ENCODE results near the gene TENT4A. TPM values are rescaled to one million over a fixed set of nuclear protein-coding genes. Genes with fewer than 3 reads are reported as not detected.
A peak's percentile ranks its signal among the peaks of the same experiment; 100 is the strongest.

Gene TENT4A
- total and polyA plus RNA-seq, 10 of the 15 experiments (the other 5 are each of a cell fraction or from before 2014, with no cell fraction given) = 1.4 to 30.6 (median 12.5) TPM

DNA sequence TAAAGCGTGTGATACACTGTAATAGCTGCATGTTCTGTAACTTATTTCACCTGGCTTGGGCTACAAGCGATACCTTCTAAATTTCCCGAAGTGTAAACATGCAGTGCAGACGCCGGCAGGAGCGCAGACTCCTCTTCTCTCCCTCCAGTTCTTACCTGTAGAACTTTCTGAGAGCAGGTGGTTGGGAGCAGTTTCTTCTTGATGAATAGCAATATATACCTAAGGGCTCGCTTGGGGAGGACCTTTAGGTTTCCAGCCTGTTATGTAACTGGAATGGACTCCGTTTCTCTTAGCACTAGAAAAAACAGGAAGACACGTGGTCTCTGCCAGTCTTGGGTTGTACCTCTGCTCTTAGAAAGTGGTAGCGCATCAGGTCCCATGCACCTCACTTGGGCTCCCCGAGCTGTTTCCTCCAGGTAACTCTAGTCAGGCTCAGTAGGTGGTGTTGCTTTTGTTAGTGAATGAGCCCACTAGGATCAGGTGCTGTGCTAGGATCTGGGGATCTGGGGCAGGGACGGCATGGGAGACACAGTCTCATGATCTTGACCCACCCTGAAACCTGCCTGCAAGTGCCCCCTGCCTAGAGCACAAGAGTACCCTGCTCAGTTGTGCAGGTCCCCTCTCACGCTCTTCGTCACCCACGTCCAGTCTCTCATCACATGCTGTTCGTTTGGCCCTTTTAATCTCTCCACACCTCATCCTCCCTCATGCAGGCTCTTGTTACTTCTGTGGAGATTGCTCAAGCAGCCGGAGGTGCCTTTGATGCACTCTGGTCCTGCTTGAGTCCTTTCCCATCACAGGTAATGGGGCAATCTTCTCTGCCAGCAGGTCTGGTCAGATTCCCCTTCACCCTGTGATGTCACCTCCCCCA is 2.8 kb downstream of the TENT4A start:
- ChIA-PET SMC1A (ENCODE audit: uncharacterized antibody, unreplicated experiment) (interaction anchor here (2.0 to 4.0 kb wide), 3 partner anchors 13 to 21 kb away, joined by 6 to 41 read pairs (median 7); no protein-coding TSS in a partner anchor), CTCF (interaction anchor here (1.2 to 3.2 kb wide), 2 partner anchors 20 to 29 kb away, joined by 3 to 16 read pairs; no protein-coding TSS in a partner anchor), RAD21 (ENCODE audit: unreplicated experiment) (interaction anchor here (1.4 to 3.8 kb wide), 2 partner anchors 14 to 19 kb away, joined by 4 to 32 read pairs; no protein-coding TSS in a partner anchor), POLR2A (interaction anchor here (1.1 to 4.2 kb wide), 3 partner anchors 12 to 81 kb away, joined by 4 to 35 read pairs (median 12); no protein-coding TSS in a partner anchor)
- Histone ChIP-seq H3K36me3 (ENCODE audit: control insufficient read depth in 2 of 2, insufficient read depth in 2 of 2, low read length in 1 of 2) (peaks cover 1 to 18% of the 10 kb centered on the region in 2 experiments; a peak in 2 of 4 replicates), H3K4me2 (ENCODE audit: control insufficient read depth, insufficient read depth) (peak overlapping the region; percentile 94), H3K27ac (ENCODE audit: control insufficient read depth, insufficient read depth) (peak overlapping the region; percentile 1), H2AFZ (ENCODE audit: control insufficient read depth, low read depth, low read length) (no peak overlapping the region), H3K9ac (ENCODE audit: control insufficient read depth, insufficient read depth, low read length) (peak overlapping the region; percentile 43), H4K20me1 (ENCODE audit: control insufficient read depth, insufficient read depth) (peaks cover 20% of the 10 kb centered on the region), H3K4me3 (peak overlapping the region; percentile 79), H3K27me3 (replicated peaks in 1 of 2; ENCODE audit: control insufficient read depth in 2 of 2, insufficient read depth in 2 of 2, low read length in 1 of 2) (no peaks in the 10 kb centered on the region), H3K79me2 (ENCODE audit: control insufficient read depth, insufficient read depth, low read length) (peaks cover 70% of the 10 kb centered on the region), H3K4me1 (ENCODE audit: control insufficient read depth, insufficient read depth, low read length) (peaks cover 27% of the 10 kb centered on the region), H3K9me3 (replicated peaks; ENCODE audit: control insufficient read depth, insufficient read depth, low read length) (no peaks in the 10 kb centered on the region)
- 18% methylated on average over 17 of the region's 17 CpGs for WGBS (ENCODE audit: insufficient coverage, insufficient replicate concordance, low lambda C conversion rate, missing lambda C conversion rate)
- FAIRE-seq (peak; percentile 44), DNase-seq (ENCODE audit: low read depth, low spot score) (no peak), ATAC-seq (peak; percentile 10)
- intact Hi-C loops (cut with micrococcal nuclease; ENCODE audit: unreplicated experiment) = loop anchor here (2.0 to 10.0 kb wide), 2 partner anchors 29 to 961 kb away; no protein-coding TSS in a partner anchor
- BruUV-seq (replicated peaks) = TSS peak; percentile 65
- in situ Hi-C loops (cut with MboI) = no loop called here
- TF ChIP-seq MXI1 (IDR thresholded peaks at IDR 0.05; ENCODE audit: low read depth, low read length) (peak; percentile 81), JUNB (IDR thresholded peaks at IDR 0.05) (no peak), GABPA (IDR thresholded peaks at IDR 0.05; ENCODE audit: low read depth) (no peak), CHD4 (IDR thresholded peaks at IDR 0.05) (no peak), SMC3 (IDR thresholded peaks at IDR 0.05; ENCODE audit: borderline replicate concordance, low read length) (no peak), ZNF24 (IDR thresholded peaks at IDR 0.05) (no peak), RELA (IDR thresholded peaks at IDR 0.05; ENCODE audit: borderline replicate concordance, partially characterized antibody) (no peak), MTA2 (IDR thresholded peaks at IDR 0.05; ENCODE audit: low read depth) (no peak), MYB (IDR thresholded peaks at IDR 0.05; ENCODE audit: borderline replicate concordance, low read depth, low read length) (no peak), POLR2A (IDR thresholded peaks at IDR 0.05; ENCODE audit: low read depth, low read length) (no peak), TAF1 (IDR thresholded peaks at IDR 0.05; ENCODE audit: borderline replicate concordance, low read depth, low read length) (no peak), FOXK2 (IDR thresholded peaks at IDR 0.05) (no peak), SIN3A (IDR thresholded peaks at IDR 0.05; ENCODE audit: low read depth, low read length) (peak; percentile 57; the same call in 1 of the 2 replicates), ZBTB4 (CRISPR knock-in tag; IDR thresholded peaks at IDR 0.05) (no peak)
- TF ChIP-seq, protein P1, sequence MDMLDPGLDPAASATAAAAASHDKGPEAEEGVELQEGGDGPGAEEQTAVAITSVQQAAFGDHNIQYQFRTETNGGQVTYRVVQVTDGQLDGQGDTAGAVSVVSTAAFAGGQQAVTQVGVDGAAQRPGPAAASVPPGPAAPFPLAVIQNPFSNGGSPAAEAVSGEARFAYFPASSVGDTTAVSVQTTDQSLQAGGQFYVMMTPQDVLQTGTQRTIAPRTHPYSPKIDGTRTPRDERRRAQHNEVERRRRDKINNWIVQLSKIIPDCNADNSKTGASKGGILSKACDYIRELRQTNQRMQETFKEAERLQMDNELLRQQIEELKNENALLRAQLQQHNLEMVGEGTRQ (IDR thresholded peaks at IDR 0.05; ENCODE audit: borderline replicate concordance, low read depth, low read length) = peak; percentile 22
- TF ChIP-seq, protein P2, sequence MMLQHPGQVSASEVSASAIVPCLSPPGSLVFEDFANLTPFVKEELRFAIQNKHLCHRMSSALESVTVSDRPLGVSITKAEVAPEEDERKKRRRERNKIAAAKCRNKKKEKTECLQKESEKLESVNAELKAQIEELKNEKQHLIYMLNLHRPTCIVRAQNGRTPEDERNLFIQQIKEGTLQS (IDR thresholded peaks at IDR 0.05; ENCODE audit: borderline replicate concordance, extremely low read depth, low read depth, low read length) = no peak
